ENCODE results near the gene GALNT4. TPM values are rescaled to one million over a fixed set of nuclear protein-coding genes. Genes with fewer than 3 reads are reported as not detected.

The GALNT4 gene
- 9.1 to 16.0 TPM (median 14.7 TPM) in 5 replicates for total RNA-seq (2022; extraction: Qiagen RNA extraction)

GRCh38 chr12:89524541-89525304 is at the start of gene GALNT4:
Gene GALNT4, minus strand, starts transcription at chr12:89524796. Its CDS starts 247 bp downstream, at chr12:89524549.

GRCh38 chr12:89525824-89526770 is 1.5 kb upstream of the GALNT4 start, which contains the start of gene POC1B:
Gene POC1B, minus strand, starts transcription at chr12:89526047. Its CDS starts 152 bp downstream, at chr12:89525895.

Other genes with a start within 250 kb of the GALNT4 start
- 10.9 to 14.9 TPM (median 11.8 TPM) in 5 replicates for gene DUSP6, start 172.3 kb downstream of the GALNT4 start, total RNA-seq (2022; extraction: Qiagen RNA extraction)
- gene POC1B, start 1.3 kb upstream of the GALNT4 start, total RNA-seq (2022; extraction: Qiagen RNA extraction) = 13.5 to 20.8 TPM (median 19.8 TPM) in 5 replicates
- 52.9 to 65.5 TPM (median 53.6 TPM) in 5 replicates for gene ATP2B1, start 184.0 kb upstream of the GALNT4 start, total RNA-seq (2022; extraction: Qiagen RNA extraction)